ENCODE results near the gene CYP21A2.
"Not testable (repeated sequence)": the region's sequence is repeated elsewhere in the genome, so short reads cannot be mapped to it uniquely, and the experiment has no call there.

The CYP21A2 gene

DNA sequence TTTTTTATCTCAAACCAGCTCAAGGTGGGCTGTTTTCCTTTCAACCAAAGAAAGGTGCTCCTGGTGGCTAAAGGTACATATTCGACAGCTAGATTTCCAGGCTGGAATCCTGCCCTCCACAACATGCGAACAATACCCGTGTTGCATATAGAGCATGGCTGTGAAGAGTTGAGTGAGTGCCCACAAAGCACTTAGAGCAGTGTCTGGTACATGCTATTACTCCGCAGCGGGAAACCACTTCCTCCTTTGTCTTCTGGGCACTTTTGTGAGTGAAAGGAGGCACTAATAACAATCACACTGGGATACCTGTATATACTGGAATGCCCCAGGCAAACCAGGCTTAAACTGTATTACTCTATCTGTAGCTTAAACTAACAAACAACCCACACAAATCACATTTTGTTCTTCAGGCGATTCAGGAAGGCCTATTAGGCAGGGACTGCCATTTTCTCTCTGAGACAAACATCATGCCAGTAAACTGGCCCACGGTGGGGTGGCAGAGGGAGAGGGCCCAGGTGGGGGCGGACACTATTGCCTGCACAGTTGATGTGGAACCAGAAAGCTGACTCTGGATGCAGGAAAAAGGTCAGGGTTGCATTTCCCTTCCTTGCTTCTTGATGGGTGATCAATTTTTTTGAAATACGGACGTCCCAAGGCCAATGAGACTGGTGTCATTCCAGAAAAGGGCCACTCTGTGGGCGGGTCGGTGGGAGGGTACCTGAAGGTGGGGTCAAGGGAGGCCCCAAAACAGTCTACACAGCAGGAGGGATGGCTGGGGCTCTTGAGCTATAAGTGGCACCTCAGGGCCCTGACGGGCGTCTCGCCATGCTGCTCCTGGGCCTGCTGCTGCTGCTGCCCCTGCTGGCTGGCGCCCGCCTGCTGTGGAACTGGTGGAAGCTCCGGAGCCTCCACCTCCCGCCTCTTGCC, at the start of gene CYP21A2:
Gene CYP21A2 (plus strand): TSS at position 818 of the 927 bp plus-strand sequence. CDS start 8 bp downstream, at position 826.
- DNase-seq (ENCODE audit: low spot score) = not testable (repeated sequence)

DNA sequence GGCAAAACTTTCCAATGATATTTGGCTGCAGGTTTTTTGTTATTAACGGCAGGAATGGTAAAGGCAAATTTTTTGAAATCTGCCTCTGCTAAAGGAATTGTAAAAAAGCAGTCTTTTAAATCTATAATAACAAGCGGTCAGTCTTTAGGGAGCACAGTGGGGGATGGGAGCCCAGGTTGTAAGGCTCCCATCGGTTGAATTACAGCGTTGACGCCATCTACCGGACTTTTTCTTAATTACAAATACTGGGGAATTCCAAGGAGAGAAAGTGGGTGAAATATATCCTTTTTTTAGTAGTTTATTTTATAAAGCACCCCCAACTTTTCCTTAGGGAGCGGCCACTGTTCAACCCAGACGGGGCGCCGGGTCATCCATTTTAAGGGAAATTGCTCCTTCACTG, 48.9 kb upstream of the CYP21A2 start:
- DNase-seq (ENCODE audit: low spot score) = not testable (repeated sequence)

- not testable (repeated sequence) for DNase-seq (ENCODE audit: low spot score)
Observed at GRCh38 chr6:31994421-31994820, 43.8 kb upstream of the CYP21A2 start.

- not testable (repeated sequence) for DNase-seq (ENCODE audit: low spot score)
Observed at GRCh38 chr6:31996385-31996784, 41.8 kb upstream of the CYP21A2 start.

DNA sequence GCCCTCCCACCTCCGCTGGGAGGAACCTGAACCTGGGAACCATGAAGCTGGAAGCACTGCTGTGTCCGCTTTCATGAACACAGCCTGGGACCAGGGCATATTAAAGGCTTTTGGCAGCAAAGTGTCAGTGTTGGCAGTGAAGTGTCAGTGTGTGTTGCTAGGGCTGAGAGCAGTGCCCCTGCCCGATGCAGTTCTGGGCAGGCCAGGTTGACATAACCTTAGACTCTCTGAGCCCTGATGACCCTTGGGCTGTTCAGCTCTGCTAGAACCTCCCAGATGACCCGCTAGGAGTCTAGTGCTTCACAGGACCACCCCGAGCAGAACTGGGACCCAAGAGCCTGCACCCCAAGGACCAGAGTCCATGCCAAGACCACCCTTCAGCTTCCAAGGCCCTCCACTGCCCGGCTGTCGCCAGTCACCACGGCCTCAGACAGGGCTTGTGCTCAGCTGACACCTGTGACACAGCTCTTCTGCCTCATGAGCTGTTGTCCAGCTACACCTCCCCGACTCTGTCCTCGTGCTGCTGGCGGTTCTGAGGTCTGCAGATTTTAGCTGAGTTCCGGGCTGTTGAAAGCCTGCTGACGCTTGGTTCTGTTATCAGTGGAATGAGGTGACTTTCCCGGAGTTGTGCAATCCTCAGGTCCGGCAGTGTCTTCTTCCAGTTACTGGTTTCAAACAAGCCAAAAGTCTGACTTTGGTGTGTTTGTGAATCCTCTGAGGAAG, 35.5 kb upstream of the CYP21A2 start:
- DNase-seq (ENCODE audit: low spot score) = not testable (repeated sequence)

DNA sequence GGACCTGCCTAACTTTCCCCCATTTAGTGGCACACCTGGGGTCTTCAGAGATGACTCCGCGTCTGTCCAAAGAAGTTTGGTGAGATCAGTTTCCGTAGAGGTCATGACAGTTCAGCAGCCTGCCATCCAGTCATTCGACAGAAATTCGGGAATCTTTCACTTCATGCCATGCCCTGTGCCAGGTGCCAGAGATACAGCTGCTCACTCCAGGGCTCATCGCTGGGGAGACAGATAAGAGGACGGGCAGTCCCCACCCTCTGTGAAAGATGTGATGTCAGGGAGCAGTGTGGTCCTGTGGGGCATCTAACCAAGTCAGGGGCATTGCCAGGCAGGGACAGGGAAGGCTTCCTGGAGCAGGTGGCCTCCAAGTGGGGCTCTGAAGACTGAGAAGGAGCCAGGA, 34.9 kb upstream of the CYP21A2 start:
- DNase-seq (ENCODE audit: low spot score) = not testable (repeated sequence)

DNA sequence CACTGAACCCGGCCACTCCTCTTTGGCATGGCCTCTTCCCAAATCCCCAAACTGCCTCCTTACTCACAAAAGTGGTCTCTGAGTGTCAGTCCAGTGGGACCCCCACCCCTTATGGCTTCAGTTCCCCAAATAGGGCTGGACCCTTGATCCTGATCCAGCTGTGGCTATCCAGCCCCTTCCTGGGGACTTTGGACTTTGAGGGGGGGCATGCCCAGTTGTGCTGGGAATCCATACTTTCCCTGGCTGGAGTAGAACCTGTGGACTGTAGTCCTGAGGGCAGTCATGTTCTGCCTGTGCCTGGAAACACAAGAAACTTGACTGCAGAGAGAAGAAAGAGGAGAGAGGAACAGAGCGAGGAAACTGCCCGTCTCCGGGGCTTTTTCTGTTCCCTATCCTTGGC, 33.8 kb upstream of the CYP21A2 start:
- DNase-seq (ENCODE audit: low spot score) = not testable (repeated sequence)

DNA sequence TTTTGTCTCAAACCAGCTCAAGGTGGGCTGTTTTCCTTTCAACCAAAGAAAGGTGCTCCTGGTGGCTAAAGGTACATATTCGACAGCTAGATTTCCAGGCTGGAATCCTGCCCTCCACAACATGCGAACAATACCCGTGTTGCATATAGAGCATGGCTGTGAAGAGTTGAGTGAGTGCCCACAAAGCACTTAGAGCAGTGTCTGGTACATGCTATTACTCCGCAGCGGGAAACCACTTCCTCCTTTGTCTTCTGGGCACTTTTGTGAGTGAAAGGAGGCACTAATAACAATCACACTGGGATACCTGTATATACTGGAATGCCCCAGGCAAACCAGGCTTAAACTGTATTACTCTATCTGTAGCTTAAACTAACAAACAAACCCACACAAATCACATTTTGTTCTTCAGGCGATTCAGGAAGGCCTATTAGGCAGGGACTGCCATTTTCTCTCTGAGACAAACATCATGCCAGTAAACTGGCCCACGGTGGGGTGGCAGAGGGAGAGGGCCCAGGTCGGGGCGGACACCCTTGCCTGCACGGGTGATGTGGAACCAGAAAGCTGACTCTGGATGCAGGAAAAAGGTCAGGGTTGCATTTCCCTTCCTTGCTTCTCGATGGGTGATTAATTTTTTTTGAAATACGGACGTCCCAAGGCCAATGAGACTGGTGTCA, 33.2 kb upstream of the CYP21A2 start:
- not testable (repeated sequence) for DNase-seq (ENCODE audit: low spot score)

DNA sequence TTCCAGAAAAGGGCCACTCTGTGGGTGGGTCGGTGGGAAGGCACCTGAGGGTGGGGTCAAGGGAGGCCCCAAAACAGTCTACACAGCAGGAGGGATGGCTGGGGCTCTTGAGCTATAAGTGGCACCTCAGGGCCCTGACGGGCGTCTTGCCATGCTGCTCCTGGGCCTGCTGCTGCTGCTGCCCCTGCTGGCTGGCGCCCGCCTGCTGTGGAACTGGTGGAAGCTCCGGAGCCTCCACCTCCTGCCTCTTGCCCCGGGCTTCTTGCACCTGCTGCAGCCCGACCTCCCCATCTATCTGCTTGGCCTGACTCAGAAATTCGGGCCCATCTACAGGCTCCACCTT, 32.7 kb upstream of the CYP21A2 start:
- DNase-seq (ENCODE audit: low spot score) = not testable (repeated sequence)

GRCh38 chr6:32005991-32006529, 32.2 kb upstream of the CYP21A2 start:
- DNase-seq (ENCODE audit: low spot score) = peak; percentile 0

DNA sequence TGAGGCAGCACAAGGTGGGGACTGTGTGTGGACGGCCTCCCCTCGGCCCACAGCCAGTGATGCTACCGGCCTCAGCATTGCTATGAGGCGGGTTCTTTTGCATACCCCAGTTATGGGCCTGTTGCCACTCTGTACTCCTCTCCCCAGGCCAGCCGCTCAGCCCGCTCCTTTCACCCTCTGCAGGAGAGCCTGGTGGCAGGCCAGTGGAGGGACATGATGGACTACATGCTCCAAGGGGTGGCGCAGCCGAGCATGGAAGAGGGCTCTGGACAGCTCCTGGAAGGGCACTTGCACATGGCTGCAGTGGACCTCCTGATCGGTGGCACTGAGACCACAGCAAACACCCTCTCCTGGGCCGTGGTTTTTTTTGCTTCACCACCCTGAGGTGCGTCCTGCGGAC, 31.1 kb upstream of the CYP21A2 start:
- DNase-seq (ENCODE audit: low spot score) = not testable (repeated sequence)

DNA sequence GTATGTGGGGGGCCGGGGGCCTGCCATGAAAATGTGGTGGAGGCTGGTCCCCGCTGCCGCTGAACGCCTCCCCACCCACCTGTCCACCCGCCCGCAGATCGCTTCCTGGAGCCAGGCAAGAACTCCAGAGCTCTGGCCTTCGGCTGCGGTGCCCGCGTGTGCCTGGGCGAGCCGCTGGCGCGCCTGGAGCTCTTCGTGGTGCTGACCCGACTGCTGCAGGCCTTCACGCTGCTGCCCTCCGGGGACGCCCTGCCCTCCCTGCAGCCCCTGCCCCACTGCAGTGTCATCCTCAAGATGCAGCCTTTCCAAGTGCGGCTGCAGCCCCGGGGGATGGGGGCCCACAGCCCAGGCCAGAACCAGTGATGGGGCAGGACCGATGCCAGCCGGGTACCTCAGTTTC, 30.2 kb upstream of the CYP21A2 start:
- not testable (repeated sequence) for DNase-seq (ENCODE audit: low spot score)

- not testable (repeated sequence) for DNase-seq (ENCODE audit: low spot score)
Observed at GRCh38 chr6:32008616-32009015, 29.6 kb upstream of the CYP21A2 start.

DNA sequence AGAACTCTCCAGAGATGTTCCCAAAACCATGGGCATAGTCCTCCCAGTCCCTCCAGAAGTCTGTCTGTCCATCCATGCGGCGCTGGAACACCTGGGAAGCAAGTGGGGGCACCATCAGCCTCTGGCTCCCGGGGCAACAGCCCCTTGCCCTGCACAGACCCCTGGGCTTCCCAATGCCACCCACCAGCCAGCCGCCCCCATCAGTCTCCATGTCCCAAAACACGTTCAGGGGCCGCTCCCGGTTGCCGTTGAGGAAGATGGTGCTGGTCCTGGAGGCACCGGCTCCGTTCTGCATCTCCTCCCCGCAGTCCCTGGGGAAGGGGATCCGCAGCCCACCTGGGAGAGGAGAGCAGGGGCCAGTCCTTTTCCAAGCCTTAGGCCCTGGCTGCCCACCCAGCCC, 28.7 kb upstream of the CYP21A2 start:
- DNase-seq (ENCODE audit: low spot score) = not testable (repeated sequence)

GRCh38 chr6:32010856-32011530, 27.2 kb upstream of the CYP21A2 start:
- not testable (repeated sequence) for DNase-seq (ENCODE audit: low spot score)

DNA sequence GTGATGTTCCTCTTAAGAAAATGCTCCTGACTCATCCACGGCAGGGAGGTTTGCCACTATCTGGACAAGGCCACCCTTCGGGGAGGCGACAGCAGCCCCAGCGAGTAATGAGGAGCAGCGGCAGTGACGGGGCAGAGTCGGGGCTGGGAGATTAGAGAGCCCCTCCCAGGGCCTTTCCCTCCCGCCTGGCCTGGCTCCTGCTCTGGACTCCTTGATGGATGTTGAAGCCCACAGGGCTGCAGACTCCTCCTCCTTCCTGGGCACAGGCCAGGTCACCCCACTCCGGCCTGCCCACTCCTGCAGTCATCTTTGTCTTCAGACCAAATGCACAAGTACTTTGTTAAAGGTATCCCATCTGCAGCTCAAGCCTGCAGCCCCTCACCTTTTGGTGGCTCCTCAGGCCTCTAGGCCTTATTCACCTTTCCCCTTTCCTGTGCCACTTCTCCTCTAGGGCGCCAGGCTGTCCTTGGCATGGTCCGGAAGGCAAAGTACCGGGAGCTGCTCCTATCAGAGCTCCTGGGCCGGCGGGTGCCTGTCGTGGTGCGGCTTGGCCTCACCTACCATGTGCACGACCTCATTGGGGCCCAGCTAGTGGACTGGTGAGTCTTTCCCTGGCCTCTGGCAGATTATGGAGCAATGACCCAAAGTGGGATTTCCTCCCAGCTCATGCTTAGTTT, 25.1 kb upstream of the CYP21A2 start:
- not testable (repeated sequence) for DNase-seq (ENCODE audit: low spot score)

GRCh38 chr6:32013738-32014137, 24.5 kb upstream of the CYP21A2 start:
- not testable (repeated sequence) for DNase-seq (ENCODE audit: low spot score)

DNA sequence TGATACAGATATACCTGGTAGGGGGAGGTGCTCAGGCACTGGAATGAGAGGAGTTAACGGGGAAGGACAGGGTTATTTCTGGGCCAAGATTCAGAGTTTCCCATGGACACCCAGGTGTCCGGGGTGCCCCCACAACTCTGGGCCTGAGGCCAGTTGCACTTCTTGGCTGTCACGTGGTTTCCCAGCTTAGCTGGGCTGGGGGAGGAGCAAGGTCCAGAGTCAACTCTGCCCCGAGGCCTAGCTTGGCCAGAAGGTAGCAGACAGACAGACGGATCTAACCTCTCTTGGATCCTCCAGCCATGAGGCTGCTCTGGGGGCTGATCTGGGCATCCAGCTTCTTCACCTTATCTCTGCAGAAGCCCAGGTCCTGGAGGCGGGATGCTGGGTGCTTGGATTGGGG, 23.7 kb upstream of the CYP21A2 start, which contains the start of gene C4B:
Gene C4B (plus strand): TSS at position 249 of the 400 bp plus-strand sequence. CDS start 51 bp downstream, at position 300.
- not testable (repeated sequence) for DNase-seq (ENCODE audit: low spot score)

DNA sequence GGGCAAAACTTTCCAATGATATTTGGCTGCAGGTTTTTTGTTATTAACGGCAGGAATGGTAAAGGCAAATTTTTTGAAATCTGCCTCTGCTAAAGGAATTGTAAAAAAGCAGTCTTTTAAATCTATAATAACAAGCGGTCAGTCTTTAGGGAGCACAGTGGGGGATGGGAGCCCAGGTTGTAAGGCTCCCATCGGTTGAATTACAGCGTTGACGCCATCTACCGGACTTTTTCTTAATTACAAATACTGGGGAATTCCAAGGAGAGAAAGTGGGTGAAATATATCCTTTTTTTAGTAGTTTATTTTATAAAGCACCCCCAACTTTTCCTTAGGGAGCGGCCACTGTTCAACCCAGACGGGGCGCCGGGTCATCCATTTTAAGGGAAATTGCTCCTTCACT, 16.1 kb upstream of the CYP21A2 start:
- not testable (repeated sequence) for DNase-seq (ENCODE audit: low spot score)

GRCh38 chr6:32028631-32029030, 9.6 kb upstream of the CYP21A2 start:
- DNase-seq (ENCODE audit: low spot score) = not testable (repeated sequence)

DNA sequence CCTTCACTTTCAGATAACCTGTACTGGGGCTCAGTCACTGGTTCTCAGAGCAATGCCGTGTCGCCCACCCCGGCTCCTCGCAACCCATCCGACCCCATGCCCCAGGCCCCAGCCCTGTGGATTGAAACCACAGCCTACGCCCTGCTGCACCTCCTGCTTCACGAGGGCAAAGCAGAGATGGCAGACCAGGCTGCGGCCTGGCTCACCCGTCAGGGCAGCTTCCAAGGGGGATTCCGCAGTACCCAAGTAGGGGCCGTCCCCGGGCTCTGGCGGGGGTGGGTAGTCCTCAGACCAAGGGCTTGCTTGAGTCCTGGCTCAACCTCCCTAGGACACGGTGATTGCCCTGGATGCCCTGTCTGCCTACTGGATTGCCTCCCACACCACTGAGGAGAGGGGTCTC, 8.7 kb upstream of the CYP21A2 start:
- DNase-seq (ENCODE audit: low spot score) = not testable (repeated sequence)
